Measurements from ENCODE around the gene NUDT22.
A peak's percentile ranks its signal among the peaks of the same experiment; 100 is the strongest.
"Not testable (repeated sequence)": the region's sequence is repeated elsewhere in the genome, so short reads cannot be mapped to it uniquely, and the experiment has no call there.

Gene NUDT22

GRCh38 chr11:64245401-64245796 is 19.3 kb downstream of the NUDT22 start:
- FAIRE-seq: no peak
- no peak for DNase-seq (ENCODE audit: insufficient read length, low spot score)
- TF ChIP-seq POLR2AphosphoS5 (IDR thresholded peaks at IDR 0.05; ENCODE audit: low read depth, low read length) (no peak), POU2F2 (IDR thresholded peaks at IDR 0.05; ENCODE audit: low read depth, low read length) (no peak), POLR2A (IDR thresholded peaks at IDR 0.05; ENCODE audit: low read depth, low read length) (no peak), TAF1 (IDR thresholded peaks at IDR 0.05; ENCODE audit: low read depth, low read length) (no peak), SPI1 (IDR thresholded peaks at IDR 0.05; ENCODE audit: low read depth, low read length) (no peak; the same call in 1 of the 2 replicates), PAX5 (IDR thresholded peaks at IDR 0.05; ENCODE audit: insufficient read depth, low read length, severe bottlenecking) (no peak)

- DNase-seq (ENCODE audit: insufficient read length, low spot score): no peak
- TF ChIP-seq TAF1 (IDR thresholded peaks at IDR 0.05; ENCODE audit: low read depth, low read length) (0 out of 2 replicates have a peak, but pooled peaks have one; percentile 17), SPI1 (IDR thresholded peaks at IDR 0.05; ENCODE audit: low read depth, low read length) (no peak), POLR2A (IDR thresholded peaks at IDR 0.05; ENCODE audit: low read depth, low read length) (0 out of 2 replicates have a peak, but pooled peaks have one; percentile 23)
- peak; percentile 16 for FAIRE-seq
Measured at GRCh38 chr11:64245797-64246620, 19.9 kb downstream of the NUDT22 start.

GRCh38 chr11:64246621-64246870 is 20.5 kb downstream of the NUDT22 start:
- FAIRE-seq; DNase-seq (ENCODE audit: insufficient read length, low spot score): not testable (repeated sequence)

GRCh38 chr11:64246871-64247728 is 21.0 kb downstream of the NUDT22 start, which contains the start of gene PPP1R14B:
TSS of gene PPP1R14B (minus strand) at chr11:64246943. CDS start at chr11:64246673, 270 bp downstream.
- DNase-seq (ENCODE audit: insufficient read length, low spot score) (peak; percentile 85), FAIRE-seq (peak; percentile 59)
- TF ChIP-seq PAX5 (IDR thresholded peaks at IDR 0.05; ENCODE audit: insufficient read depth, low read length, severe bottlenecking) (no peak), SPI1 (IDR thresholded peaks at IDR 0.05; ENCODE audit: low read depth, low read length) (no peak), TAF1 (IDR thresholded peaks at IDR 0.05; ENCODE audit: low read depth, low read length) (no peak), POLR2A (IDR thresholded peaks at IDR 0.05; ENCODE audit: low read depth, low read length) (no peak), POU2F2 (IDR thresholded peaks at IDR 0.05; ENCODE audit: low read depth, low read length) (no peak), POLR2AphosphoS5 (IDR thresholded peaks at IDR 0.05; ENCODE audit: low read depth, low read length) (no peak)

- DNase-seq (ENCODE audit: insufficient read length, low spot score) (no peak), FAIRE-seq (no peak)
- no peak for TF ChIP-seq POLR2A (IDR thresholded peaks at IDR 0.05; ENCODE audit: low read depth, low read length)
- TF ChIP-seq SPI1 (IDR thresholded peaks at IDR 0.05; ENCODE audit: low read depth, low read length): no peak
- TF ChIP-seq TAF1 (IDR thresholded peaks at IDR 0.05; ENCODE audit: low read depth, low read length): no peak
- no peak for TF ChIP-seq POLR2AphosphoS5 (IDR thresholded peaks at IDR 0.05; ENCODE audit: low read depth, low read length)
- no peak for TF ChIP-seq POU2F2 (IDR thresholded peaks at IDR 0.05; ENCODE audit: low read depth, low read length)
Measured at GRCh38 chr11:64247729-64248531, 21.9 kb downstream of the NUDT22 start.

- DNase-seq (ENCODE audit: insufficient read length, low spot score) (no peak), FAIRE-seq (no peak)
- no peak for TF ChIP-seq POU2F2 (IDR thresholded peaks at IDR 0.05; ENCODE audit: low read depth, low read length)
- TF ChIP-seq POLR2AphosphoS5 (IDR thresholded peaks at IDR 0.05; ENCODE audit: low read depth, low read length): no peak
- TF ChIP-seq PAX5 (IDR thresholded peaks at IDR 0.05; ENCODE audit: insufficient read depth, low read length, severe bottlenecking): no peak
- TF ChIP-seq POLR2A (IDR thresholded peaks at IDR 0.05; ENCODE audit: low read depth, low read length): no peak
Measured at GRCh38 chr11:64248578-64248977, 22.5 kb downstream of the NUDT22 start.

GRCh38 chr11:64249038-64249437 is 23.0 kb downstream of the NUDT22 start:
- FAIRE-seq (no peak), DNase-seq (ENCODE audit: insufficient read length, low spot score) (no peak)
- no peak for TF ChIP-seq TAF1 (IDR thresholded peaks at IDR 0.05; ENCODE audit: low read depth, low read length)
- no peak for TF ChIP-seq POU2F2 (IDR thresholded peaks at IDR 0.05; ENCODE audit: low read depth, low read length)
- no peak for TF ChIP-seq PAX5 (IDR thresholded peaks at IDR 0.05; ENCODE audit: insufficient read depth, low read length, severe bottlenecking)
- TF ChIP-seq SPI1 (IDR thresholded peaks at IDR 0.05; ENCODE audit: low read depth, low read length): no peak
- TF ChIP-seq POLR2A (IDR thresholded peaks at IDR 0.05; ENCODE audit: low read depth, low read length): no peak
- TF ChIP-seq POLR2AphosphoS5 (IDR thresholded peaks at IDR 0.05; ENCODE audit: low read depth, low read length): no peak

GRCh38 chr11:64249563-64250414 is 23.7 kb downstream of the NUDT22 start:
- TF ChIP-seq POLR2AphosphoS5 (IDR thresholded peaks at IDR 0.05; ENCODE audit: low read depth, low read length) (no peak), SPI1 (IDR thresholded peaks at IDR 0.05; ENCODE audit: low read depth, low read length) (no peak), POLR2A (IDR thresholded peaks at IDR 0.05; ENCODE audit: low read depth, low read length) (no peak), POU2F2 (IDR thresholded peaks at IDR 0.05; ENCODE audit: low read depth, low read length) (no peak), PAX5 (IDR thresholded peaks at IDR 0.05; ENCODE audit: insufficient read depth, low read length, severe bottlenecking) (no peak), TAF1 (IDR thresholded peaks at IDR 0.05; ENCODE audit: low read depth, low read length) (no peak)
- no peak for DNase-seq (ENCODE audit: insufficient read length, low spot score)
- FAIRE-seq: no peak
